HL-60/S4 treated with retinoic acid at 250 ng/mL for 4 days and 3 days (cell line): ENCODE measurements around the gene KRT72.

Source experiments
- in situ Hi-C: fragments of 300-500 bp; cut with MboI; formaldehyde crosslinking; loops from 2 replicates; pipeline ENCODE4 v1.7.0; 2022; ENCODE audit warnings: low sequenced_read_pairs

KRT72 gene

GRCh38 chr12:52600941-52601481 lies at the start of gene KRT72:
TSS of gene KRT72 (minus strand) at chr12:52601463. CDS start at chr12:52601452, 11 bp downstream.
- in situ Hi-C loops, result no loop called here

DNA sequence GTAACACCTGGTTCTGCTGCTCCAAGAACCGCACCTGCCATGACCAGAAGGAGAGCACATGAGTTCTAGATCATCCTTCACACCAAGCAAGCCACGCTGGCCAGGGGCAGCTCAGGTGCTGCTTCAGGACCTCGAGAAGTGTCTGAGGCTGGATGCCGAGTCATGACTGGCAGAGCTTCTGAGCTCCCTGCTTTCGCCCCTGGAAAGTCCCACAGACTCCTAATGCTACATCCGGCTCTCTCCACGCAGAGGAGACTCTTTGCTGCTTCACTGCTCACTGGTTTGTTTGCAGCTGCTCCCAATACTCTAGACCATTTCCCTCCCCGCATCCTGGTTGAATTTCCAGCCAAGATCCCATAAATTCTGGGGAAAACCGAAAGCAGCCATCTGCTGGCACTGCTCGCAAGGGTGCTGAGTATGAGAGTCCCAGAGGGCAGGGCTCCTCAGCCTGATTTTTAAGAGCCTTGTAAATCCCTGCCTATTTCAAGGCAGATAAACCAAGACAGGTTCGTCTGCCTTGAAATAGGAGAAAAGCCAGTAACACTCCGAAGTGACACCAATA lies 49.3 kb upstream of the KRT72 start:
- in situ Hi-C loops, result no loop called here

DNA sequence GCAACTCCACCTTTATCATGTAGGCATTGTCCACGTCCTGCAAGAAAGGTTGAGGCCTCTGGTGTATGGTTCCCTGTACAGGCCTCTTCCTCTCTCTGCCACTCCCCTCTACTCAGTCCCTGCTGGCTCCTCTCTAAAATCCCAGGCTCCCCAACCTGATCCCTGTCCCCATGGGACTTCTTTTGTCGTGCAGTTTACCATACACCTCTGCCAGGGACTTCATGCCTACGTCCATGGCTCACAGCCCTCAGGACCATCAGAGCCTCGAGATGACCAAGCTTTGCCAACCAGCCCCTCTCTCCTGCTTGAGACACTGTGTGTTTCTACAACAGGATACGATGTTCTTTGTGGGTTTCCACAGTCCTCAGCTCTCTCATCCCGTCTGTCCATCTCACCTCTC lies 47.8 kb upstream of the KRT72 start:
- in situ Hi-C loops, result no loop called here

- in situ Hi-C loops, result no loop called here
Measured at GRCh38 chr12:52648012-52648550, 46.8 kb upstream of the KRT72 start.

GRCh38 chr12:52647601-52648000 lies 46.3 kb upstream of the KRT72 start:
- in situ Hi-C loops, result no loop called here

DNA sequence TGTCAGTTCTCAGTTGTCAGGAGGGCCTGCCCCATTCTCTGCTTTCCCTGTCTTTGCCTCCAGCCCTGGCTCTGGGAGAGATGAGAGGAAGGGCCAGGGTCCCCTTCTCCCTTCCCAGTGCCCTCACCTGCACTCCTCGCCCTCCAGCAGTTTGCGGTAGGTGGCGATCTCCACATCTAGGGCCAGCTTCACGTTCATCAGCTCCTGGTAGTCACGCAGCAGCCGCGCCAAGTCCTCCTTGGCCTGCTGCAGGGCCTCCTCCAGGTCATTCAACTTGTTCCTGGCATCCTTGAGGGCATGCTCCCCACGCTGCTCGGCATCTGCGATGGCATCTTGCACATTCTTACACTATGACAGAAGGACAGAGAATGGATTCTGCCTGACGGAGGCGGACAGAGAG lies 45.4 kb upstream of the KRT72 start:
- in situ Hi-C loops, result no loop called here

GRCh38 chr12:52645982-52646381 lies 44.7 kb upstream of the KRT72 start:
- in situ Hi-C loops, result no loop called here

DNA sequence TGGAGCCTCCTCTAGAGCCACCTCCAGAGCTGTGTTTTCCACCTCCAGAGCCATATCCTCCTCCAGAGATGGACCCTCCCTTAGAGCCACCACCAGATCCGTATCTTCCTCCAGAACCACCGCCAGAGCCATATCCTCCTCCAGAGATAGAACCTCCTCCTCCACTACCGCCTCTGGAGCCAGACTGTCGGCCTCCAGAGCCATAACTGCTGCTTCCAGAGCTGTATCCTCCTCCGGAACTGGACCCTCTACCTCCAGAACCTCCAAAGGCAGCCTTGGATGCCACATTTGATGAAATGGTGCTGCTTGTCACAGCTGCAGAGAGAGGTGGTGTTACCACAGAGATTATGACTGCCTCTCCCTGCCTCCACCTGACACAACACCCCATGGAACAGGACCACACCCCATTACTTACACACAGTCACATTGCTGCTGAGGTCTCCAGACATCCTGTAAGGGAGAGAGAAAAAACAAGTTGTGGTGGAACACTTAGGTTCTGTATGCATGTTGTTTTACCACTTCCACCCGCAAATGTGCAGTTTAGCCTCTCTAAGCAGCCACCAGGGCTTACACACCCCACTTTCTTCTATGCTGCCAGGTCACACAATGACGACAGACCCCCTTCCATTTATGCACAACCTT lies 44.0 kb upstream of the KRT72 start:
- in situ Hi-C loops, result no loop called here

- in situ Hi-C loops, result no loop called here
Measured at GRCh38 chr12:52644078-52644415, 42.8 kb upstream of the KRT72 start.

DNA sequence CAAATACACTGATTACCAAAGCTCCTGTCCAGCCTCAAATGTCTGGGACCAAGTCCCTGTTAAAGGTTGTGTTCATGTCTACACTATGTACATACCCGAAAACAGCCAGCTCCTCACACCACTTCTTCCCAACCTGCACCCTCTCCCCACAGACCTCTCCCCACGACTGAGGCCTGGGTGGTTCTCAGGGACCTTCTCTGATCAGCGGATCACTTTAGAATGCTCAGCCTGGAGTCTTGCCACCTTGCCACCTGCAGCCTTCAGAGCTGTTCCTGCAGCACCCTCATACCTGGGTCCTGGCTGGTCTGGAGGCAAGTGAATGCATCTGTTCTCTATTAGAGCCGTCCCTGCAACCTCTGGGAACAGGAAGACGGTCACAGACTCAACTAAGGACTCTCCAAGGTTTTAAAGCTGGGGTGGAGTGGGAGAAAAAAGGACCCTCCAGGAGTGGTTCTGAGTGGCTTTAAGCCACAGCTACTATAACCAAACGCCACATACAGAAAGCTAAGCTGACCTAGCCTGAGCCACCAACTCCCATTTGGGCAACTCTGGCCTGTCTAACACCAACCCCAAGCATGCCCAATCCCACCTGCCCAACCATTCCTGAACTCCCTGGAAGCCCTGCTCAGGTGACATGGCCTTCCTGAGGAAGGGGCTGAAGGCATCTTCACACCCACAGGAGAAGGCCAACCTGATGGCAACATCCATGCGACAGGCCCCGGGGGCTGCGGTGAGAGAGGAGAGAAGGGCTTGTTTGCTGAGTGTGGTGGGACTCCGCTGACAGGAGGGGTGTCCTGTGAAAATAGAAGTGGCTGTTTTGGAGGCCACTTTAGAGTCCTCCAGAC lies 42.2 kb upstream of the KRT72 start:
- in situ Hi-C loops, result no loop called here

DNA sequence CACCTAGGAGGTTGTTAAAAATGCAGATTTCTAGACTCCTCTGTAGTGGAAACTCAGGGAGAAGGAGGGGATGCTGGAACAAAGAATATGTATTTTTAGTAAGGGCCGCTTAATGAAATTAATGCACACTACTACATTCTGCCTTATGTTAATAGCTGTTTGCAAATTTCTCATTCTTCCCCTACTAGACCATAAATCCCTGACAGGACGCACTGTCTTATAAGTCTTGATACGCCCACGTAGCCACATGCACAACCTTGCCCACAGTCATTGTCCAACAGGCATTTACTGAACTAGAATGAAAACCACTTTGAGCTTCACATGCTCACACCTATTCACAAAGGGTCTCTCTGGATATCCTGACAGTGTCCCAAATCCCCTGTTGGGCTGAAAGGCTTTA lies 40.2 kb upstream of the KRT72 start:
- in situ Hi-C loops, result no loop called here

- in situ Hi-C loops, result no loop called here
Measured at GRCh38 chr12:52637299-52637698, 36.0 kb upstream of the KRT72 start.

GRCh38 chr12:52636592-52637258 lies 35.5 kb upstream of the KRT72 start:
- in situ Hi-C loops, result no loop called here

DNA sequence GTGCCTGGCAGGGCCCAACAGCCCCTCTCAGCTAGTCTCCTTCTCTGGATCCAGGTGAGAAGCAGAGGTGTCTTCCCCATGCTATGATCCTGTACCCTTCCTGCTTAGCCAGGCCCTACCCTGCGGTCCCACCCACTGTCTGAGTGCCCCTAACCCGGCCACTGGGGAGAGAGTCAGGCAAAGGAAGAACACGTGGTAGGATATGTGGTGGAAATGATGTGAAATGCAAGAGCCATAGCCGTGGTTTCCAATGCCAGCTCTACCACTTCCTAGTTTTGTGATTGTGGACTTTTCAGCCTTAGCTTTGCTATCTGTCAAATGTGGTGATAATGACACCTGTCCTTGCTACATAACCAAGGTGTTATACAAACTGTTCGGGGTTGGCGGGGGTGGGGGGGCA lies 34.9 kb upstream of the KRT72 start:
- in situ Hi-C loops, result no loop called here

GRCh38 chr12:52634266-52635056 lies 33.2 kb upstream of the KRT72 start:
- in situ Hi-C loops, result no loop called here

DNA sequence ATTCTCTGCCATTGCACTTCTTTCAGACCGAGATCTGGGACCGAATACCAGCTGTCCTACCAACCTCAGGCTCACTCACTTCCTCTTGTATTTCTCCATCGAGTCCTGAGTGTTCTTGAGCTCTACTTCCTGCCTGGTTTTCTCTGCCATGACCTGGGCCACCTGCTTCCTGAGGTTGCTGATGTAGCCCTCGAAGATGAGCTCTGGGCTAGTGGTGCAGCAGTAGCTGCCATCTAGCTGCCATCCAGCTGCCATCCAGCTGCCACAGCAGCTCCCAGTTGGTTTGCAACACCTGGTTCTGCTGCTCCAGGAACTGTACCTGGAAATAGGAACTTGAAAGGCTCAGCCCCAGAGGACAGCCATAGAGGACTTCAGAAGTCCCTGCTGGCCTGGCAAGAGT lies 32.1 kb upstream of the KRT72 start:
- in situ Hi-C loops, result no loop called here

GRCh38 chr12:52632656-52633055 lies 31.4 kb upstream of the KRT72 start:
- in situ Hi-C loops, result no loop called here

DNA sequence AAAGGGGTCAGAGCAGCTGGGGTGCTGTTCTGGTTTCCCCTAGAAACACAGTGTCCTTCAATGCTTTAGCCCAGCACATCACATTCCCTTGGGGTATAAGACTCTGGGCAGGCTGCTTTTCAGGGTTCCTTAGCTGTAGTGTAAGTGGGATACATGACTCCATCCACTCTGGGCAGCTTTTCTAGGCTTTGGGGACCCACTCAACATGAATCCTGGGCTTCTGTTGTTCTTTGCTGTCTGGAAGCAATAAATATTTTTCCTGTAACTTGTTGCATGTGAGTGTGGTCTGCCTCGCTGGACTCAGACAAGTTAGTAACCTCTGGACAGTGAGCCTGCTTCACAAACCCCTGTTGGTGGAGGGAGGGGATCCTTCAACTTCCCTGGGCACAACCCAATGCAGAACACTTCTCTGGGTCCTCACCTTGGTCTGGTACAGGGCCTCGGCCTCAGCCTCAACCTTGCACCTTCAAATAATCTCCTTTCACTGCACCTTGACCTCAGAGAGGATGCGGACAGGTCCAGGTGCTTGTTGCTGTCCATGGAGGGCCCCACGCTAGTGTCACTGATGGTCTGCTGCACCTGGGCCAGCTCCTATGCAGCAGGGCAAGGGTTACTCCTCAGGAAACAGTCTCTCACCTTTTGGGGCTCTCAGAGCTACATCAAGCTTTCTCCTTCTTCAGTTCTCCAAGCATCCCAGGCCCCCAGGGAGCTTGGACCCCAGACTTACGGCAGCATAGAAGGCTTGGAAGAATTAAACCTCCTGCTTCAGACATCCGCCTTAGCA lies 30.6 kb upstream of the KRT72 start:
- in situ Hi-C loops, result no loop called here

DNA sequence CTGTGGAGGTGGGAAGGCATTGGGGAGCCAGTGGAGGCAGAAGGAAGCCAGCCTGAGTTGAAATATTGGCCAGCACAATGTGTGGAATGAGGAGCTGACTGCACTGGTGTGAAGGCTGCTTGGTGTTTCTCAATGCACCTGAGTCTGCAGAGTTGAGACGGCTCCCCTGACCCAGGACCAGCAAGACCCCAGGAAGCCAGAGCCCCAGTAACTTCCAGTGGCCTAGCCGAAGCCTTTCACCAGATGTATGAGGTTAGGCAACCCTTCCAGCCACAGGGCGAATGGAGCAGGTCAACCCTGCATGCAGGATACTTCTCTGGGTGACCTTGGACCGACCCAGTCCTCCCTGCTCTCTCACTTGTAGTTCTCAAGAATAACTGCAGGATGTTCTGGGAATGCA lies 30.0 kb upstream of the KRT72 start:
- in situ Hi-C loops, result no loop called here
